NCI-H2196 (cell line): ENCODE data around the gene SLC19A2.
A peak's percentile ranks its signal among the peaks of the same experiment; 100 is the strongest.

Experiments
- DNase-seq: peaks from one replicate; lab custom pipeline; 2025; ENCODE audit not compliant: unreplicated experiment; lab: John Stamatoyannopoulos, UW

Gene SLC19A2

DNA sequence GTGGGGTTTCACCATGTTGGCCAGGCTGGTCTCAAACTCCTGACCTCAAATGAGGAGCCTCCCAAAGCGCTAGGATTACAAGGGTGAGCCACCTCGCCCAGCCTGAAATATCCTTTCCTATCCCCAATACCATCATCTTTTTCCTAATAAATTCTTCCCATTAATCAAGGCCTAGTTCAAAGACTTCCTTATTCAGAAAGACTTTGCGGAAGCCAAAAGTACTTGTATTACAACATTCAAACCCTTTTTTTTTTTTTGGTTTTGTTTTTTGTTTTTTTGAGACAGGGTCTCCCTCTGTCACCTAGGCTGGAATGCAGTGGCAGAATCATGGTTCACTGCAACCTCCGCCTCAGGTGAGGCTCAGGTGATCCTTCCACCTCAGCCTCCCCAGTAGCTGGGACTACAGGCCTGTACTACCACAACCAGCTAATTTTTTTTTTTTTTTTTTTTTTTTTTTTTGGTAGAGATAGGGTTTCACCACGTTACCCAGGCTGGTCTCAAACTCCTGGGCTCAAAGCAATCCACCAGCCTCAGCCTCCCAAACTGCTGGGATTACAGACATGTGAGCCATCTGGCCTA is 7.6 kb downstream of the SLC19A2 start:
- no peak for DNase-seq

DNA sequence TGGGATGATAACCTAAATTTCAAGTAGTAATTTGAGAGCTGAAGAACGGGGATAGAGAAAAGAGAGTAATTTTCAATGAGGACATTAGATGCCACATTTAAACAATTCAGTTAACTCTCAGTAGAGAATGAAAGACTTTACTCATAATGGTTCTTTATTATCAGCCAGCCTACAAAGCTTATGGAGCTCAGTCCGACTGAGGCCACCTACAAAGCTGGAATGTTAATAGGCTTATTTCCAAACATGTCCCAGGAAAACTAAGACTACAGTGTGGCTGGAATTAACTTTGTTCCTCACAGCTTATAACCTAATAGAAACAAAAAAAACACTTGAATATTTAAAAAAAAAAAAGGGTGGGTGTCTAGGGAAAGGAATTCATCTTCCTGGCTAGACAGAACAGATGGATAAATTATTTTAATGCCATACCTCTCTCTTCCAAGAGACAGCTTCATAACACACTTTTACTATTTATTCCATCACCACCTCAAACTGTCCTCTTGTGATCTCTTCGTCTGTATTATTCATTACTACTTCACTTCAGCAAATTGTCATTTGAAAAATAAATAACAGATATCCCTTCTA is 9.8 kb downstream of the SLC19A2 start:
- DNase-seq: no peak

DNA sequence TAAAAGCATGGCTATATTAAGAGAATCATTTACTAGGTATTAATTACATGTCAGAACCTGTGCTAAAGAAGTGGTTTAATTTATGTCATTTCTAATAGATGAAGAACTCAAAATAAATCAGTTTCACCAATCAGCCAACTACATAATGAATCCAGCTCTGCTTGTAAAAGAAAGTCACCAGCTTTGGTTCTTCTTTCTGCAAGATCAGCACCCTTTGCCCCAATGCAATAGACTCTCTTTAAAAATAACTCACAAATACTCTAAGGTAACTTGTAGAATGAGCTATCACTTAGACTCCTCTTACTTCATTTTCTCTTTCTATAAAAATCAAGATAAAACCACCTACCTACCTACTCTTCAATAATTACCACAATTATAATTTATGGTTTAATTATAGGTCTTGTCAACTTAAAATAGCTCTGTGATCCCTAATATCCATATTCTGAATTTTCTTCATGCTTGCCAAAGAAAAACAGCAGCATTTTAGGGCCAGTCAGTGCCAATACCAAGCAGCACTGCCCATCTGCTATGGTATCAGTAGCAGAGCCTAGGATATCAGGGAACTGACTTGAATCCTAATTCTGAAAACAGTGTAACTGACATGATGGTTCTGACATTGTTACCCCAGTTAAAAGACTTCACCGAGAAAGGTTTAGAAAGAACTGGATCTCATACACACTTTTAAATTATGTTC is 11.3 kb downstream of the SLC19A2 start:
- no peak for DNase-seq

DNA sequence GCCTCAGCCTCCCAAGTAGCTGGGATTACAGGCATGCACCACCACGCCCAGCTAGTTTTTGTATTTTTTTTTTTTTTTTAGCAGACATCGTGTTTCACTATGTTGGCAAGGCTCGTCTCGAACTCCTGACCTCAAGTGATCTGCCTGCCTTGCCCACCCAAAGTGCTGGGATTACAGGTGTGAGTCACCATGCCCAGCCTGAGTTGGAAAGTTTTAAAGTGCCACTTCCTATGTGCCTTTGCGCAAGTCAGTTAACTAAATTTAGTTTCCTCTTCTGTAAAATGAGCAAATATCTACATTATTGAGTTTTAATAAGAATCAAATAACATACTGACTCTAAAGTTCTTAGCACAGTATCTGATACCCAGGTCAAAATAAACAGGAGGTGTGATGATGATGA is 12.4 kb downstream of the SLC19A2 start:
- DNase-seq: no peak

DNA sequence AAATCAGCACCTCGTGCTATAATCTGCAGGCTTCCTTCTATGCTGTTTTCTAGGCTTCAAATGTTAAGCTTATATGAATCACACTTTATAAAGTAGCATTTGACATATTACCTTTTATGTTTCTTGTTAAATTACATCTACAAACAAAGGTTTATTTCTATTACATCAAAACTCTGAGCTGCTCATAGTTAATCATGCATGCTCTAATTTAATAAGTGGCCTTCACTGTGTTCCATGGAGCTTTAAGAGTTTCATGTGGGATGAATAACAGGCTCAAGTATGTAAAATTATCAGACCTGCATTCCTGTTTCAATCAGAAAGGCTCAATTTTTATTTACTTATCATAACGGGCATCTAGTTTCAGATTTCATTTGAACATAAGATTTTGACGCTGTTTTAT is 13.0 kb downstream of the SLC19A2 start:
- no peak for DNase-seq

DNA sequence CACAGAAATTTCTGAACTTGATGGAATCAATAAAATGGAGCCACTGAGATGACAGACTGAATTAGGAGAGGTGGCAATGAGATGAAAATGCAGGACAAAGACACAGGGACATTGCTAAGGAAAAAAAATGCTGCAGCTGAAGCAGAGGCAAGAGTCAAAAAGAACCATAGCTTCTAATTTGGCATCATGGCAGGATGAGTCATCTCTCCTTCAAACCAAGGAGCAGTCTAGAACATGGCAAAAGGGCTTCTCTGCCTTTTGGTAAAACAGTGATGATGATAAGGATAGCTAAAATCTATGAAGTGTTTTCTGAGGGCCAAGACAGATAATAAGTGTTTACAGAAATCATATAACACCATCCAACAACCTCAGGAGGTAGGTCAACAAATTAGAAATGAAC is 16.8 kb downstream of the SLC19A2 start:
- DNase-seq: no peak

DNA sequence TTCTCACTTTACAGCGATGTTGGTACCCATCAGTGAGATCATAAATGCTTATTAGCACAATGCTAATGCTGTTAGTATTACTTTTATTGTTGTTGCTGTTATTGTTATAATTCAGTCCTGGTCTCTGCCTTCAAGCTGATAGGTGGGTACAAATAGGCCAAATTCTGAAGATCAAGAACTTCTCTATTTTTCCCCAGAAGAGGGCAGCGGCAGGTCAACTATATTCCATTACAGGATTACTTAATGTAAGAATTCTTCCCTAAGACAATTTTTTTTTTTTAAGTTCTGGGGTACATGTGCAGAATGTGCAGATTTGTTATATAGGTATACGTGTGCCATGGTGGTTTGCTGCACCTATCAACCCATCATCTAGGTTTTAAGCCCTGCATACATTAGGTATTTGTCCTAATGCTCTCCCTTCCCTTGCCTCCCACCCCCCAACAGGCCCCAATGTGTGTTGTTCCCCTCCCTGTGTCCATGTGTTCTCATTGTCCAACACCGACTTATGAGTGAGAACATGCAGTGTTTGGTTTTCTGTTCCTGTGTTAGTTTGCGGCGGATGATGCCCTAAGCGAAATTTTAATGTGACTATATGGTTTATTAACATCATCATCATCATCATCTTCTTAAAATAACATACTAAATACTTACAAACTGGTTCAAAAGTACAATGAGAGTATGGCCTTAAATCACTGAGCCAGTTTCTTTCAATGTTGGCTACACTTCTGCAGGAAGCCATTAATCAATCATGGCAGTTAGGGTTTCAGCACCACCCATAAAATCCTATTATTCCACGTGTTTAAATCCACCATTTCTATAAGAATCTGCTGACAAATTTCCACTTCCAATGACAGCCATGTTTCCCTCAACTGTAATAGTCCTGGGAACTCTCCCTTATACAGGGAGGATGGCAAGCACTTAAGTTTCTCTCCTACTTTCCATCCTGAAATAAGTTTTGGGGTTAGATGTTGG is 19.2 kb downstream of the SLC19A2 start:
- peak; percentile 31 for DNase-seq

DNA sequence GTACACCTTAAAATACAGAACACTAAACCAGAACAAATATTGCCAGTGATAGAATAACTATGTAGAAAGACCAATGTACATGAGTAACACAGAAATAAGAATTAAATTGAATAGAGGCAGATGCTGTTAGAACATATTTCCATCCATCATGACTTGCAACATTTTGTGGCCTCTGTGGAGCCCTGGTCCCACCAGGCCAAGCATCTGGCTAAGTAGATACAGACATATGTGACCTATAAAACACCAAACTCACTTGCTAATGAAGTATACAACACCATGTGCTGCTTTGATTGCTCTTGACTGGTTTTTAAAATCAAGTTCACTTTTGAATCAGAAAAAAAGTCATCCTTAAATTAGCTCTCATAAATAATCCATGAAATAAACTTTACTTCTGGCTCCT is 20.5 kb downstream of the SLC19A2 start:
- no peak for DNase-seq

DNA sequence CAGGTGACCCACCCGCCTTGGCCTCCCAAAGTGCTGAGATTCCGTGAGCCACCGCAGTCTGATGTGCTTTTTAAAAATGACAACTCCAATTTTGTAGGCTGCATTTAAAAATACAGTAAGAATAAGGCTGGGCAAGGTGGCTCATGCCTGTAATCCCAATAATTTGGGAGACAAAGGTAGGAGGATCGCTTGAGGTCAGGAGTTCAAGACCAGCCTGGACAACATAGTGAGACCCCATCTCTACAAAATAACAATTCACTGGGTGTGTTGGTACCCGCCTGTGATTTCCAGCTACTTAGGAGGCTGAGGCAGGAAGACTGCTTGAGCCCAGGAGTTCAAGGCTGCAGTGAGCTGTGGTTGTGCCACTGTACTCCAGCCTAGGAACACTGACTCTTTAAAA is 23.4 kb downstream of the SLC19A2 start:
- no peak for DNase-seq

DNA sequence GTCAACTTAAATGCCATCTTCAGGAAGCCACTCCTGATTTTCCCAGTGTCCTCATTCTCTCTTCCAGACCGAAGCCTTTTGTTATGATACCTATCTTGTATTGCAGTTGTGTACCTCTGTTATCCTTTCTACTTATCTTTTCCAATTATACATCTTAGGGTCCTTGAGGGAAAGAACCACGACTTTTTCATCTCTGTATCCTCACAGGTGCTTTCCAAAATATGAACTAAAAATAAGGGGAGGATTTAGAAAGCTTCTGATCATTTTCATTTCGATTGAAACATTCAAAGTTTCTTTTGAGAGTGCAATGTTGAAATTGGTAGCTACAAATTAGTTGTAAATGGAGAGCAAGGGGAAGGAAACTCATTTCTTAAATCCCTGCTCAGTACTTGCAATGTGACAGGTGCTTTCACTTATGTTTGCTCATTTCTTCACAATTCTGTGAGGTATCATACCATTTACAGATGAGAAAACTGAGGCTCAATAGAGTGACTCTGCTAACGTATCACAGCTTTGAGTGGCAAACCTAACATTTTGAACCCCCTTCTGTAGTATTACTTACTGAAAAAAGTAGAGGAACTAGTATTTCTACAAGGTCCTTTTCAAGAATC is 24.2 kb downstream of the SLC19A2 start:
- DNase-seq: no peak

DNA sequence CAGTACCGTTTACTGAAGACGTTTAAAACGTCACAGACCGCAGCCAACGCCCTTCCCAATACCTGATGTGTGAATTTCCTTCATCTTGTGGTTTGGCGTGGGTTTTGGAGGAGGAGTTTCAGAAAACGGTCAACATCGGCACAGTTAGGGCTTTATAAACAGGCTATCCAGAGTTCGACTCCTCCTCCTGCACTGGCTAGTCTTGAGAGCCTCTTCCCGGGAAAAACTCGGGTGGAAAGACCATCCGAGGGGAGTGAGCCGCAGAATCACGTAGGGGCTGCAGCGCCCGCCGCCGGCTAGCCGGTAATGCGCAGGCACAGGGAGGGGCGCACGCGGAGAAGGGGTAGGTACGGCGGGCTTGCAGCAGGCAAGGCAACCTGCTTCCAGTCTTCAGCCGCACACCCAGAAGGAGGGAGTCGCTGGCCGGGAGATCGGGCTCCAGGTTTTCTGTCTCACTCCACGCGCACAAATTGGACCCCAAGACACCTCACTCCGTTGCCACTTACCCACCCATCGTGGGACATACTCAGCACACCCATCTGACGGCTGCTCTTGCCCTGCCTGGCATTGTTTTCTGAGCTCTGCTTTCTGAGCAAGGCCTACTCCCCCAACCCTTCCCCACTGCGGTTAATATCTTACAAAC is 25.4 kb downstream of the SLC19A2 start:
- DNase-seq: no peak

DNA sequence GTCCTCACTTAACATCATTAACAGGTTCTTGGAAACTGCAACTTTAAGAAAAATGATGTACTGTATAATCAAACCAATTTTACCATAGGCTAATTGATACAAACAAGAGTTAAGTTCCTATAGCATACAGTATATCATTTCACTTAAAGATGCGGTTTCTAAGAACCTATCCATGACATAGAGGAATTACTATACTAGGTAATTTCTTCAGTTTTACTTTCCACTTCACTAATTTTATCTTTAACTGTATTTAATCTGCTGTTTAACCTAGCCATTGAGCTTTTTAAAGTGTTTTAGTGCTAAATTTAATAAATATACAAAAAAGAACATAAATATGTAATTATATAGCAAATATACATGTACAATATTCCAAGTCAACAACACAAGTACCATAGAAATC is 28.3 kb downstream of the SLC19A2 start:
- DNase-seq: no peak

DNA sequence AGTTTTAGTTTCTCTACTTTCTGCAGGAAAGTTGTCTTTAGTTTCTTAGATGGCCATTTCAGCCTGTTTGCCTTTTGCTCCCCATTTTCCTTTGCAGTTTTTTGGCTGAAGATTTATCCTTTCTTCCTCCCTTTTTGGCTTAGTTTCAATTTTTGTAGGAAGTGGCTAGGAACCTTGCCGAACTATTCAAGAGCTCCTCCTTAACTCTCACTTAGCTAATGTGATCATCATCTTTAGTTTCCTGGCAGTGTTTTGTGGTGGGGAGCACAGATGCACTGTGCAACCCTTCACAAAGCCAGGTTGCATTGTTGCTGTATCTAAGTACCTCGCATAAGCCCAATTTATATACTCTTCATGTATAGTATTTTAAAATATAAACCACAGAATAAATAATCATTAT is 29.7 kb downstream of the SLC19A2 start:
- DNase-seq: no peak

DNA sequence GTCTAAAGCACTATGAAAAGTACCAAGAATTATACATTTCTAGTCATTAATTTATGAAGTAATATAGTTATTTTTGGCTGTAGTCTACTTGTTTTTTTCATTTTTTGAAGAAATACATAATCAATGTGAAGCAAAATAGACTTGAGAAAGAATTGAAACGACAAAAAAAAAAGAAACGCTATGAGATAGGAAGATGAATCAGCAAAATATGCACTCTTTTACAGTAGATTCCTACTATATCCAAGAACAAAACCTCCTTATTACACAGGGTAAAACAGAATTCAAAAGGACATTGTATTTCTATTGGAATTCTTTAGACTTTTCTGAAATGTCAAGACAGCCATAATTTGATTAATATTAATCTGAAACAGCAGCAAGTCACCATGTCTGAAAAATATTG is 32.8 kb downstream of the SLC19A2 start:
- no peak for DNase-seq

DNA sequence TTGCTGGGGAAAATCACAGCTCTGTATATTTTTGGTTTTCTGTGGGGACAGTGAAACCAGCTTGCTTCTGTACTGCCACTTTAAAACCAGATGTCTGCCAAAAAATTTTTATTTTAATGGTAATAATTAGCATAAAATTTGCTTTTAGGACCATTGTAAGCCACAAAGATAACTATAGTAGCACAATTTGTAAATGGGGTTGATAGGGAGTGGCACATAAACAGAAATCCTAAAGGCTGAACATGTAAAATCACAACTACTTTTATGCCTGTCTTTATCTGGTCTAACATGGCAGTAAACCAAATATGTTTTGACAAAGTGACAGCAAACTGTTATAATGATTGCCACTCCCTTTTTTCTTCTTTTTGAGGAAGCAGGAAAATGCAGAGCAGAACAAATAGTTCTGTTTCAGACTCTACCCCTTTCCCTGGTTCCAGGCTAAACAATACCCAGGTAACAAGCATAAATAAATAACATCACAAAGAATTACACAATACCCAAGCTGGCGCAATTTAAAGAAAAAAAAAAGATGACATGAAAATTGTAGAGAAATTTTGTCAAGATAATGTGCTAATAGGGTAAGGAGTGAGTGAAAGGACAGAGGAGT is 34.4 kb downstream of the SLC19A2 start:
- DNase-seq: no peak

DNA sequence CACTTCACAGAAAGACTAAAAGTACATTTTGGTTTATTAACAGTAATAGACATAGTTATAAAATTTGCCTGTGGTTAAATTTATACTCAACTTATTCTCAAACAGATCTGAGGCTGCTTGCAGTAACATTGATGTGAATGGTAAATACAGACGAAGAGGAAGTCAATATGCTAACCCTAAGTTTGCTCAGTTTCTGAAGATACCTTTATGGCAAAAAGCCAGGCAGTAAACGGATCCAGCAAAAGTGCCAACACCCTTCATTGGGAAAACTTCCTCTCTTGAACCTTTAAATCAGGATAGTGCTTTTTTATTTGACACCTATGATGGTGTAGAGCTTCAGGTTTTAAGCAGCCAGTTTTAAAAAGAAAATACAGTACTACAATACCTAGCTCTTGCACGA is 41.8 kb downstream of the SLC19A2 start:
- no peak for DNase-seq

DNA sequence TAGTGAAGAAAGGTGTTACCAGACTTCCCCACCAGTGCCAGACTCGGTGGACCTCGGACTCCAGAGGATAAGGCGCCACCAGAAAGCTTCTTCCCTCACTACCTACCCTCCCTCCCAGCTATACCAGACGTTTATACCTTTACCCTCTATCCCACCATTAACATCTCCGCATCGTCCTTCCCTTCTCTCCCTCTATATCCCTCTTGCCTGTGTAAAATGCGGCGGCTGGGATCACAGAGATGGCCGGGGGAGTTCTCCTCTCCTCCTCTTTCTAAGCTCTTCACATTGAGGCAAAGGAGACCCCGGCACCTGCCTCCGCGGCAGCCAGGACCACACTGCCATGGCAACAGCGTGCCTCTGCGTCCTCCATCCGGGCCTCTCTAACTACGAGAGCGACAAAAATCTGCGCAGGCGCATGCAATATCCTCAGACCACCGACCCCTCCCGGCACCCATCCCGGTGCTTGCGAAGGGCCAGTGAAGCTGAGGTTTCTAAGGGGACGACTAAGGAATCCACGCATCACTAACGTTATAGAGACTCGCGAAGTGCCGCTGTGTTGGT is 58.6 kb downstream of the SLC19A2 start, which contains the start of gene CCDC181:
Gene CCDC181, minus strand, starts transcription at position 394 of the 561 bp plus-strand sequence. CDS start 2,547 bp downstream, outside the sequence.
- DNase-seq: no peak

DNA sequence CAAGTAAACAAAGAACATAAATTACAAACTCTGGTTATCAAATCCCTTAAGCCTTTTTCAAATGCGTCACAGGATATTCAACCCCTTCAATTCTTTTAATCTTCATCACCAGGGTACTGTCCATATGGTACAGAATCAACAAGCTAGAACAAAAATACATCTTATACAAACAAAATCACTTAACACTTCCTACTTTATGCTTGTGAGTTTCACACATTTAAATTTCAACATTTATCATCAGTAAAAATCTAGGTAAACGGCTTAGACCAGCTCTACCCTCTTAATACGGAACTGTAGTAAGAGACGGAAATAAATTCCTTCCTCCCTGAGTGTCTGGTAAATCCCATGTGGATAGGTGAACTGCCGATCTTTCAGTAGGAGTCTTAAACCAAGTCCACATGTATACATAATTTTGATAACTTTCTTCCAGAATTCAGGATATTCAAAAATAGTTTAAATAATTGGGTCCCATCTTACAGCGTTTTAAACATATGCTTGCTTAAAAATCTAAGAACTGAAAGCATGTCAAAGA is 59.5 kb downstream of the SLC19A2 start:
- DNase-seq: no peak

DNA sequence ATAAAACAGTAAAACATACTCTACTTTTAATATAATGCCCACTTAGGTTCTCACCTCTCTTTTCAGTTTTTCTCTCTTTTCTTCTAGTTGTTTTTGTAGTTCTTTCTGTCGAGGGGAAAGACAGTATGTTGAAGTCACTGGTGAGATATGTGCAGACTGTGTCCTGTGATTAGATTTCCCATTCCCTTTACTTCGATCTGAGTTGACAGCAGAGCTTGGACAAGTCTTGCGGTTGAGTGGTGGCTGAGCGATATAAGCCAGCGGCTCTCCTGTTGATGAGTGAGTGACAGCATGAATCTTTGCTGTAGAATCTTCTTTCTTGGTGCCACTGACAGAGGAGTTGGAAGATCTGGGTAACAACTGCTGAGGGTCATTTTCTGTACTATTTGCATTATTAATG is 64.4 kb downstream of the SLC19A2 start:
- DNase-seq: no peak

DNA sequence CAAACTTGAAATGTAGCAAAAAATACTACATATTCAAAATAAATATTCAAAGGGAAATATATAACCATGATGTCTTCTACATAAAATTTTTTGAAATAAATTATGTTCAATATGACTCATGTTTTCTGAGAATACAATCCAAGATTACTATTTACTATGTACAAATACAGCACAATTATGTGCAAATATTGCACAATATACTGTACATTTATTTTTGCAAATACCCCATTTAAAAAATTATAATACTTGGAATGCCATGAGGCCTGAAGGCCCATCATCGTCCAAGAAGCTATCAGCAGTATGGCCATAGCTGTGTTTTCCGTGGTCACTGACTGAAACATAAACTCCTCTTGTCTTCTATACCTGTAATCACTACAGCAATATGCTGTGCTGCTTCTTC is 70.8 kb downstream of the SLC19A2 start:
- no peak for DNase-seq
